Measurements from ENCODE around the gene PXDN. TPM values are rescaled to one million over a fixed set of nuclear protein-coding genes. Genes with fewer than 3 reads are reported as not detected.

Gene PXDN
- total RNA-seq, 1 experiment from 2014 or later = 146 TPM

DNA sequence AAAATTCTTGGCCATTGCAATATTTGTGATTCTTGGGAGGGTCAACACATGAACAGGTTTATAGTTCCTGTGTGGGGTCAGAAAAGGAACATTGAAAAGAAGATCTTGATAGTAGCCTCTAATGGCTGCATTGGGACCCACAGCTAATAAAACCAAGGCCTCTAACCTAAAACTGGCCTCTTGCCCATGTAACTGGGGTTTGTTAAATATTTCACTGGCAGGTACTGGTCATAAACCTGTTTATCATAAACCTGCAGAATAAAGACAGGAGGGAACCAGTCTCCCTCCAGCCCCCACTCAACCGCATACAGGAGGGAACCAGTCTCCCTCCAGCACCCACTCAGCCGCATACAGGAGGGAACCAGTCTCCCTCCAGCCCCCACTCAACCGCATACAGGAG lies 125.3 kb downstream of the PXDN start (continued):
- TF ChIP-seq, protein P1, sequence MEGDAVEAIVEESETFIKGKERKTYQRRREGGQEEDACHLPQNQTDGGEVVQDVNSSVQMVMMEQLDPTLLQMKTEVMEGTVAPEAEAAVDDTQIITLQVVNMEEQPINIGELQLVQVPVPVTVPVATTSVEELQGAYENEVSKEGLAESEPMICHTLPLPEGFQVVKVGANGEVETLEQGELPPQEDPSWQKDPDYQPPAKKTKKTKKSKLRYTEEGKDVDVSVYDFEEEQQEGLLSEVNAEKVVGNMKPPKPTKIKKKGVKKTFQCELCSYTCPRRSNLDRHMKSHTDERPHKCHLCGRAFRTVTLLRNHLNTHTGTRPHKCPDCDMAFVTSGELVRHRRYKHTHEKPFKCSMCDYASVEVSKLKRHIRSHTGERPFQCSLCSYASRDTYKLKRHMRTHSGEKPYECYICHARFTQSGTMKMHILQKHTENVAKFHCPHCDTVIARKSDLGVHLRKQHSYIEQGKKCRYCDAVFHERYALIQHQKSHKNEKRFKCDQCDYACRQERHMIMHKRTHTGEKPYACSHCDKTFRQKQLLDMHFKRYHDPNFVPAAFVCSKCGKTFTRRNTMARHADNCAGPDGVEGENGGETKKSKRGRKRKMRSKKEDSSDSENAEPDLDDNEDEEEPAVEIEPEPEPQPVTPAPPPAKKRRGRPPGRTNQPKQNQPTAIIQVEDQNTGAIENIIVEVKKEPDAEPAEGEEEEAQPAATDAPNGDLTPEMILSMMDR (IDR thresholded peaks at IDR 0.05) = no peak
- TF ChIP-seq CREM (CRISPR knock-in tag; IDR thresholded peaks at IDR 0.05) = no peak

DNA sequence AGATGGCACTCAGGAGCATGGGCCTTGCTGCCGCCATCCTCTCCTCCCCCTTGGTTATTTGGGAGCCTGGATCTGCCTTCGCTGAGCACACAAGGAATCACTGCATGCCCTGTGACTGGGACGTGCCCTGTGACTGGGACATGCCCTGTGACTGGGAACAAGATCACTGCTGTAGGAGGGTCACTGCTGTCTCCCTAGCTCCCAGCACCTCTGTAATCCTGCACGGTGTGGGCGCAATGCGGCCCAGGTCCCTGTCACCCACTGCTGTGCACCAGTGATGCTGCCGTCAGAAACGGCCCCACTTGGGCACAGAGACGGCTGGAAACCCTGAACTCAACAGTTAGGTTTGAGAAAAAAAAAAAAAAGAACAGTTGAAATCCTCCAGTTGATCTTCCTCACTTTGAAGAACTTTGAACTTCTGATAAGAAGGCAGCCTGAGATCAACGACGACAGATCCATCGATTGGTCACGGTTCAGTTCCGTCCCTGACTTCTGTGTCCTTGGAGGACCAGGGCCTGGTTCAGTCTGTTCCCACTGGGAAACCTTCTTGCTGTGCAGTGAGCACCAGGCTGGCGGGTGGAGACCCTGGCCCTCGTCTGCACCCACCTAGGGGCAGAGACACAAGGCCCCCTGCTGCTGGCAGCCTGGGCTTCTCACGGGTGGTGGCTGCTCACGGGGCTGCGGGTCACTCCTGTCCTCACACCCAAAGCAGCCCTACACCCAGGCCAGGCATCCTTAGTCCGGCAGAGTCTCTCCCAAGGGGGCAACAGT lies 125.9 kb downstream of the PXDN start:
- DNase-seq (ENCODE audit: low spot score) (no peak), ATAC-seq (no peak)
- H3K27me3 Mint-ChIP-seq (ENCODE audit: low read depth) = no peaks in the 10 kb centered on the region; the same call in 1 of the 2 replicates
- H3K27ac Mint-ChIP-seq = peak overlapping the region; percentile 50
- H3K36me3 Mint-ChIP-seq = peaks cover 63% of the 10 kb centered on the region
- H3K9me3 Mint-ChIP-seq = peaks cover 15% of the 10 kb centered on the region
- POLR2A ChIA-PET = no interaction called here
- no peak overlapping the region for H3K4me3 Mint-ChIP-seq
- CTCF ChIA-PET = no interaction called here
- peaks cover 67% of the 10 kb centered on the region for H3K4me1 Mint-ChIP-seq
- TF ChIP-seq, protein P2, sequence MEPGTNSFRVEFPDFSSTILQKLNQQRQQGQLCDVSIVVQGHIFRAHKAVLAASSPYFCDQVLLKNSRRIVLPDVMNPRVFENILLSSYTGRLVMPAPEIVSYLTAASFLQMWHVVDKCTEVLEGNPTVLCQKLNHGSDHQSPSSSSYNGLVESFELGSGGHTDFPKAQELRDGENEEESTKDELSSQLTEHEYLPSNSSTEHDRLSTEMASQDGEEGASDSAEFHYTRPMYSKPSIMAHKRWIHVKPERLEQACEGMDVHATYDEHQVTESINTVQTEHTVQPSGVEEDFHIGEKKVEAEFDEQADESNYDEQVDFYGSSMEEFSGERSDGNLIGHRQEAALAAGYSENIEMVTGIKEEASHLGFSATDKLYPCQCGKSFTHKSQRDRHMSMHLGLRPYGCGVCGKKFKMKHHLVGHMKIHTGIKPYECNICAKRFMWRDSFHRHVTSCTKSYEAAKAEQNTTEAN (CRISPR knock-in tag; IDR thresholded peaks at IDR 0.05) = no peak

DNA sequence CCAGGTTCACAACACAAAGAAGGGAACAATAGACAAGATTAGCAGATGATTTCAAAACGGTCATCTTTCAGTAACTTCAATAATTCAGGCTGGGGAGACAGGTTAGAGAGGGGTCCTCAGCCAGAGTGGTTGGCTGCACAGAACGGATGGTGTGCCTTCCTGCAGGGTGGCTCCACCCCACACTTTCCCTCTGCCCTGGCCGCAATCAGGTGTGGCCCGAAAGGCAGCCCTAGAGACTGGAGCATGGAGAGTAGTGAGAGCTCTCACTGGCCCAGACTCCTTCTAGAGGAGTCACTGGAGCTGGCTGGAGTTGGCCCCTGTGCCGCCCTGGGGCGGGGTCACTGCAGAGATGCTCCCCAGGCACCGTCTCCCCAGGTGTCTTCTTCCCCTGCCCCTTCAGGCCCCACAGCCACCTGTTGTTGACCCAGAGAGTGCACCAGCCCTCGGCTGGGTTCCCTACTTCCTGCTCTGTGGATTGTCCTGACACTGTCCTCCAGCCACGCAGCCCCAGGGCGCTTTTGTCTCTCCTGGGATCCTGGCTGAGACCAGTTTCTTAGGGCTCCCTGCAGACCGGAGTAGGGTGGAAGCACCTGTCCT lies 126.8 kb downstream of the PXDN start:
- Mint-ChIP-seq H3K27ac (peak overlapping the region; percentile 5; the same call in 1 of the 2 replicates), H3K36me3 (peaks cover 65% of the 10 kb centered on the region), H3K27me3 (ENCODE audit: low read depth) (no peaks in the 10 kb centered on the region; the same call in 1 of the 2 replicates), H3K4me3 (no peak overlapping the region), H3K4me1 (peaks cover 64% of the 10 kb centered on the region), H3K9me3 (peaks cover 12% of the 10 kb centered on the region)
- DNase-seq (ENCODE audit: low spot score) (no peak), ATAC-seq (peak; percentile 38)
- ChIA-PET POLR2A (no interaction called here), CTCF (interaction anchor here (0.6 kb wide), 1 partner anchor 373 kb away, joined by 5 read pairs; no protein-coding TSS in a partner anchor)
- TF ChIP-seq, protein P2 (CRISPR knock-in tag; IDR thresholded peaks at IDR 0.05) = no peak
- TF ChIP-seq, protein P3, sequence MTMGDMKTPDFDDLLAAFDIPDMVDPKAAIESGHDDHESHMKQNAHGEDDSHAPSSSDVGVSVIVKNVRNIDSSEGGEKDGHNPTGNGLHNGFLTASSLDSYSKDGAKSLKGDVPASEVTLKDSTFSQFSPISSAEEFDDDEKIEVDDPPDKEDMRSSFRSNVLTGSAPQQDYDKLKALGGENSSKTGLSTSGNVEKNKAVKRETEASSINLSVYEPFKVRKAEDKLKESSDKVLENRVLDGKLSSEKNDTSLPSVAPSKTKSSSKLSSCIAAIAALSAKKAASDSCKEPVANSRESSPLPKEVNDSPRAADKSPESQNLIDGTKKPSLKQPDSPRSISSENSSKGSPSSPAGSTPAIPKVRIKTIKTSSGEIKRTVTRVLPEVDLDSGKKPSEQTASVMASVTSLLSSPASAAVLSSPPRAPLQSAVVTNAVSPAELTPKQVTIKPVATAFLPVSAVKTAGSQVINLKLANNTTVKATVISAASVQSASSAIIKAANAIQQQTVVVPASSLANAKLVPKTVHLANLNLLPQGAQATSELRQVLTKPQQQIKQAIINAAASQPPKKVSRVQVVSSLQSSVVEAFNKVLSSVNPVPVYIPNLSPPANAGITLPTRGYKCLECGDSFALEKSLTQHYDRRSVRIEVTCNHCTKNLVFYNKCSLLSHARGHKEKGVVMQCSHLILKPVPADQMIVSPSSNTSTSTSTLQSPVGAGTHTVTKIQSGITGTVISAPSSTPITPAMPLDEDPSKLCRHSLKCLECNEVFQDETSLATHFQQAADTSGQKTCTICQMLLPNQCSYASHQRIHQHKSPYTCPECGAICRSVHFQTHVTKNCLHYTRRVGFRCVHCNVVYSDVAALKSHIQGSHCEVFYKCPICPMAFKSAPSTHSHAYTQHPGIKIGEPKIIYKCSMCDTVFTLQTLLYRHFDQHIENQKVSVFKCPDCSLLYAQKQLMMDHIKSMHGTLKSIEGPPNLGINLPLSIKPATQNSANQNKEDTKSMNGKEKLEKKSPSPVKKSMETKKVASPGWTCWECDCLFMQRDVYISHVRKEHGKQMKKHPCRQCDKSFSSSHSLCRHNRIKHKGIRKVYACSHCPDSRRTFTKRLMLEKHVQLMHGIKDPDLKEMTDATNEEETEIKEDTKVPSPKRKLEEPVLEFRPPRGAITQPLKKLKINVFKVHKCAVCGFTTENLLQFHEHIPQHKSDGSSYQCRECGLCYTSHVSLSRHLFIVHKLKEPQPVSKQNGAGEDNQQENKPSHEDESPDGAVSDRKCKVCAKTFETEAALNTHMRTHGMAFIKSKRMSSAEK (CRISPR knock-in tag; IDR thresholded peaks at IDR 0.05; ENCODE audit: borderline replicate concordance) = no peak
- TF ChIP-seq ZNF423 (CRISPR knock-in tag; IDR thresholded peaks at IDR 0.05) (peak; percentile 86), ZNF232 (CRISPR knock-in tag; IDR thresholded peaks at IDR 0.05) (no peak)
- TF ChIP-seq, protein P4, sequence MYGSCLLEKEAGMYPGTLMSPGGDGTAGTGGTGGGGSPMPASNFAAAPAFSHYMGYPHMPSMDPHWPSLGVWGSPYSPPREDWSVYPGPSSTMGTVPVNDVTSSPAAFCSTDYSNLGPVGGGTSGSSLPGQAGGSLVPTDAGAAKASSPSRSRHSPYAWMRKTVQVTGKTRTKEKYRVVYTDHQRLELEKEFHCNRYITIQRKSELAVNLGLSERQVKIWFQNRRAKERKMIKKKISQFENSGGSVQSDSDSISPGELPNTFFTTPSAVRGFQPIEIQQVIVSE (CRISPR knock-in tag; IDR thresholded peaks at IDR 0.05; ENCODE audit: borderline replicate concordance) = no peak
- TF ChIP-seq, protein P5, sequence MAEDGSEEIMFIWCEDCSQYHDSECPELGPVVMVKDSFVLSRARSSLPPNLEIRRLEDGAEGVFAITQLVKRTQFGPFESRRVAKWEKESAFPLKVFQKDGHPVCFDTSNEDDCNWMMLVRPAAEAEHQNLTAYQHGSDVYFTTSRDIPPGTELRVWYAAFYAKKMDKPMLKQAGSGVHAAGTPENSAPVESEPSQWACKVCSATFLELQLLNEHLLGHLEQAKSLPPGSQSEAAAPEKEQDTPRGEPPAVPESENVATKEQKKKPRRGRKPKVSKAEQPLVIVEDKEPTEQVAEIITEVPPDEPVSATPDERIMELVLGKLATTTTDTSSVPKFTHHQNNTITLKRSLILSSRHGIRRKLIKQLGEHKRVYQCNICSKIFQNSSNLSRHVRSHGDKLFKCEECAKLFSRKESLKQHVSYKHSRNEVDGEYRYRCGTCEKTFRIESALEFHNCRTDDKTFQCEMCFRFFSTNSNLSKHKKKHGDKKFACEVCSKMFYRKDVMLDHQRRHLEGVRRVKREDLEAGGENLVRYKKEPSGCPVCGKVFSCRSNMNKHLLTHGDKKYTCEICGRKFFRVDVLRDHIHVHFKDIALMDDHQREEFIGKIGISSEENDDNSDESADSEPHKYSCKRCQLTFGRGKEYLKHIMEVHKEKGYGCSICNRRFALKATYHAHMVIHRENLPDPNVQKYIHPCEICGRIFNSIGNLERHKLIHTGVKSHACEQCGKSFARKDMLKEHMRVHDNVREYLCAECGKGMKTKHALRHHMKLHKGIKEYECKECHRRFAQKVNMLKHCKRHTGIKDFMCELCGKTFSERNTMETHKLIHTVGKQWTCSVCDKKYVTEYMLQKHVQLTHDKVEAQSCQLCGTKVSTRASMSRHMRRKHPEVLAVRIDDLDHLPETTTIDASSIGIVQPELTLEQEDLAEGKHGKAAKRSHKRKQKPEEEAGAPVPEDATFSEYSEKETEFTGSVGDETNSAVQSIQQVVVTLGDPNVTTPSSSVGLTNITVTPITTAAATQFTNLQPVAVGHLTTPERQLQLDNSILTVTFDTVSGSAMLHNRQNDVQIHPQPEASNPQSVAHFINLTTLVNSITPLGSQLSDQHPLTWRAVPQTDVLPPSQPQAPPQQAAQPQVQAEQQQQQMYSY (CRISPR knock-in tag; IDR thresholded peaks at IDR 0.05) = peak; percentile 85
- TF ChIP-seq, protein P6, sequence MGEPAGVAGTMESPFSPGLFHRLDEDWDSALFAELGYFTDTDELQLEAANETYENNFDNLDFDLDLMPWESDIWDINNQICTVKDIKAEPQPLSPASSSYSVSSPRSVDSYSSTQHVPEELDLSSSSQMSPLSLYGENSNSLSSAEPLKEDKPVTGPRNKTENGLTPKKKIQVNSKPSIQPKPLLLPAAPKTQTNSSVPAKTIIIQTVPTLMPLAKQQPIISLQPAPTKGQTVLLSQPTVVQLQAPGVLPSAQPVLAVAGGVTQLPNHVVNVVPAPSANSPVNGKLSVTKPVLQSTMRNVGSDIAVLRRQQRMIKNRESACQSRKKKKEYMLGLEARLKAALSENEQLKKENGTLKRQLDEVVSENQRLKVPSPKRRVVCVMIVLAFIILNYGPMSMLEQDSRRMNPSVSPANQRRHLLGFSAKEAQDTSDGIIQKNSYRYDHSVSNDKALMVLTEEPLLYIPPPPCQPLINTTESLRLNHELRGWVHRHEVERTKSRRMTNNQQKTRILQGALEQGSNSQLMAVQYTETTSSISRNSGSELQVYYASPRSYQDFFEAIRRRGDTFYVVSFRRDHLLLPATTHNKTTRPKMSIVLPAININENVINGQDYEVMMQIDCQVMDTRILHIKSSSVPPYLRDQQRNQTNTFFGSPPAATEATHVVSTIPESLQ (CRISPR knock-in tag; IDR thresholded peaks at IDR 0.05) = no peak
- TF ChIP-seq, protein P7, sequence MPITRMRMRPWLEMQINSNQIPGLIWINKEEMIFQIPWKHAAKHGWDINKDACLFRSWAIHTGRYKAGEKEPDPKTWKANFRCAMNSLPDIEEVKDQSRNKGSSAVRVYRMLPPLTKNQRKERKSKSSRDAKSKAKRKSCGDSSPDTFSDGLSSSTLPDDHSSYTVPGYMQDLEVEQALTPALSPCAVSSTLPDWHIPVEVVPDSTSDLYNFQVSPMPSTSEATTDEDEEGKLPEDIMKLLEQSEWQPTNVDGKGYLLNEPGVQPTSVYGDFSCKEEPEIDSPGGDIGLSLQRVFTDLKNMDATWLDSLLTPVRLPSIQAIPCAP (CRISPR knock-in tag; IDR thresholded peaks at IDR 0.05) = no peak
